Measurements from ENCODE around the gene YES1. TPM values are rescaled to one million over a fixed set of nuclear protein-coding genes. Genes with fewer than 3 reads are reported as not detected.
"Not testable (repeated sequence)": the region's sequence is repeated elsewhere in the genome, so short reads cannot be mapped to it uniquely, and the experiment has no call there.

The YES1 gene
- total RNA-seq, 1 donor from 2014 or later = 173 TPM

GRCh38 chr18:784470-785172 lies 27.4 kb downstream of the YES1 start:
- no peak for DNase-seq (ENCODE audit: low read depth)

- DNase-seq (ENCODE audit: low read depth) = no peak
Observed at GRCh38 chr18:778194-778927, 33.7 kb downstream of the YES1 start.

GRCh38 chr18:777021-777420 lies 35.0 kb downstream of the YES1 start:
- DNase-seq (ENCODE audit: low read depth) = peak; percentile 21

- DNase-seq (ENCODE audit: low read depth) = not testable (repeated sequence)
Observed at GRCh38 chr18:776044-776443, 36.0 kb downstream of the YES1 start.

GRCh38 chr18:774811-775210 lies 37.2 kb downstream of the YES1 start:
- DNase-seq (ENCODE audit: low read depth) = no peak

- no peak for DNase-seq (ENCODE audit: low read depth)
Observed at GRCh38 chr18:773980-774624, 37.9 kb downstream of the YES1 start.

- DNase-seq (ENCODE audit: low read depth) = no peak
Observed at GRCh38 chr18:770583-770961, 41.5 kb downstream of the YES1 start.

- no peak for DNase-seq (ENCODE audit: low read depth)
Observed at GRCh38 chr18:767961-768360, 44.1 kb downstream of the YES1 start.

GRCh38 chr18:767084-767882 lies 44.8 kb downstream of the YES1 start:
- no peak for DNase-seq (ENCODE audit: low read depth)

GRCh38 chr18:766550-766860 lies 45.5 kb downstream of the YES1 start:
- no peak for DNase-seq (ENCODE audit: low read depth)

- no peak for DNase-seq (ENCODE audit: low read depth)
Observed at GRCh38 chr18:765764-766549, 46.1 kb downstream of the YES1 start.

- not testable (repeated sequence) for DNase-seq (ENCODE audit: low read depth)
Observed at GRCh38 chr18:759864-760263, 52.2 kb downstream of the YES1 start.

- no peak for DNase-seq (ENCODE audit: low read depth)
Observed at GRCh38 chr18:755506-755905, 56.5 kb downstream of the YES1 start.

GRCh38 chr18:754656-755055 lies 57.4 kb downstream of the YES1 start:
- peak; percentile 60 for DNase-seq (ENCODE audit: low read depth)

GRCh38 chr18:750456-750855 lies 61.6 kb downstream of the YES1 start:
- DNase-seq (ENCODE audit: low read depth) = no peak

GRCh38 chr18:744832-745597 lies 67.0 kb downstream of the YES1 start:
- DNase-seq (ENCODE audit: low read depth) = no peak

GRCh38 chr18:741931-742512 lies 70.0 kb downstream of the YES1 start:
- peak; percentile 56 for DNase-seq (ENCODE audit: low read depth)

GRCh38 chr18:732371-732770 lies 79.7 kb downstream of the YES1 start:
- DNase-seq (ENCODE audit: low read depth) = no peak

GRCh38 chr18:731185-731584 lies 80.9 kb downstream of the YES1 start:
- no peak for DNase-seq (ENCODE audit: low read depth)

- no peak for DNase-seq (ENCODE audit: low read depth)
Observed at GRCh38 chr18:730692-731091, 81.3 kb downstream of the YES1 start.

Data from renal cortical epithelial cell (primary cell).